ENCODE data around the gene FILIP1L.

GRCh38 chr3:99976584-99976983 lies 137.7 kb downstream of the FILIP1L start:
- TF ChIP-seq CTCF (conservative IDR thresholded peaks at IDR 0.05; ENCODE audit: low read length) = no peak
- no peak for TF ChIP-seq EZH2phosphoT487 (IDR thresholded peaks at IDR 0.05; ENCODE audit: borderline replicate concordance)

Data from Loucy (cell line).